ENCODE data around the gene IRAK3. TPM values are rescaled to one million over a fixed set of nuclear protein-coding genes. Genes with fewer than 3 reads are reported as not detected.
A peak's percentile ranks its signal among the peaks of the same experiment; 100 is the strongest.
"Not testable (repeated sequence)": the region's sequence is repeated elsewhere in the genome, so short reads cannot be mapped to it uniquely, and the experiment has no call there.

IRAK3 gene
- total and polyA plus RNA-seq, 7 donors, result 1.4 to 17.1 (median 9.4) TPM

DNA sequence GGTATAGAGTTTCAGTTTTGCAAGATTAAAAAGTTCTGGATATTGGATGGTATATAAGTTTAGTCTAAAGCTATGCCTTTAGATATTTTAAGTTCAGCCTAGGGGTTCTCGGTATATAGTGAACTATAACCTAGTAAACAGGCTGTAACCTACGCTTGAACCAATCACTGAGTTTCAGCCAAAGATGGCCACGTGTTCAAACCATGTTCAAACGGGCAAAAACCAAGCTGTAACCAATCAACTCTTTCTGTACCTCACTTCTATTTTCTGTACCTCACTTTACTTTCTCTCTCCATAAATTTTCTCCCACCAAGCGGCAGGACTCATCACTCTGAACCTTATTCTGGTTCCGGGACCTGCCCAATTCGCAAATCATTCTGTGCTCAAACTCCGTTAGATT is 20.6 kb upstream of the IRAK3 start:
- no peaks in the 10 kb centered on the region for H3K9me3 ChIP-seq
- no peaks in the 10 kb centered on the region for H3K27me3 ChIP-seq
- no peak for TF ChIP-seq EP300 (IDR thresholded peaks at IDR 0.05)
- TF ChIP-seq, protein P1, sequence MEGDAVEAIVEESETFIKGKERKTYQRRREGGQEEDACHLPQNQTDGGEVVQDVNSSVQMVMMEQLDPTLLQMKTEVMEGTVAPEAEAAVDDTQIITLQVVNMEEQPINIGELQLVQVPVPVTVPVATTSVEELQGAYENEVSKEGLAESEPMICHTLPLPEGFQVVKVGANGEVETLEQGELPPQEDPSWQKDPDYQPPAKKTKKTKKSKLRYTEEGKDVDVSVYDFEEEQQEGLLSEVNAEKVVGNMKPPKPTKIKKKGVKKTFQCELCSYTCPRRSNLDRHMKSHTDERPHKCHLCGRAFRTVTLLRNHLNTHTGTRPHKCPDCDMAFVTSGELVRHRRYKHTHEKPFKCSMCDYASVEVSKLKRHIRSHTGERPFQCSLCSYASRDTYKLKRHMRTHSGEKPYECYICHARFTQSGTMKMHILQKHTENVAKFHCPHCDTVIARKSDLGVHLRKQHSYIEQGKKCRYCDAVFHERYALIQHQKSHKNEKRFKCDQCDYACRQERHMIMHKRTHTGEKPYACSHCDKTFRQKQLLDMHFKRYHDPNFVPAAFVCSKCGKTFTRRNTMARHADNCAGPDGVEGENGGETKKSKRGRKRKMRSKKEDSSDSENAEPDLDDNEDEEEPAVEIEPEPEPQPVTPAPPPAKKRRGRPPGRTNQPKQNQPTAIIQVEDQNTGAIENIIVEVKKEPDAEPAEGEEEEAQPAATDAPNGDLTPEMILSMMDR (IDR thresholded peaks at IDR 0.05), result no peak
- peak overlapping the region; percentile 96 to 99 (median 98) for H3K27ac ChIP-seq
- 76 to 82% methylated on average over 8 of the region's 8 CpGs for WGBS, 2 donors
- no peak for DNase-seq
- peaks cover 0 to 21% (median 15%) of the 10 kb centered on the region in 4 donors for H3K4me1 ChIP-seq
- H3K36me3 ChIP-seq, result no peaks in the 10 kb centered on the region
- intact Hi-C loops (cut with DNase I), result loop anchor here (2.0 kb wide), 2 partner anchors 38 to 66 kb away; partner anchors contain the start of gene LLPH
- peak overlapping the region; percentile 69 to 92 (median 78) for H3K4me3 ChIP-seq

DNA sequence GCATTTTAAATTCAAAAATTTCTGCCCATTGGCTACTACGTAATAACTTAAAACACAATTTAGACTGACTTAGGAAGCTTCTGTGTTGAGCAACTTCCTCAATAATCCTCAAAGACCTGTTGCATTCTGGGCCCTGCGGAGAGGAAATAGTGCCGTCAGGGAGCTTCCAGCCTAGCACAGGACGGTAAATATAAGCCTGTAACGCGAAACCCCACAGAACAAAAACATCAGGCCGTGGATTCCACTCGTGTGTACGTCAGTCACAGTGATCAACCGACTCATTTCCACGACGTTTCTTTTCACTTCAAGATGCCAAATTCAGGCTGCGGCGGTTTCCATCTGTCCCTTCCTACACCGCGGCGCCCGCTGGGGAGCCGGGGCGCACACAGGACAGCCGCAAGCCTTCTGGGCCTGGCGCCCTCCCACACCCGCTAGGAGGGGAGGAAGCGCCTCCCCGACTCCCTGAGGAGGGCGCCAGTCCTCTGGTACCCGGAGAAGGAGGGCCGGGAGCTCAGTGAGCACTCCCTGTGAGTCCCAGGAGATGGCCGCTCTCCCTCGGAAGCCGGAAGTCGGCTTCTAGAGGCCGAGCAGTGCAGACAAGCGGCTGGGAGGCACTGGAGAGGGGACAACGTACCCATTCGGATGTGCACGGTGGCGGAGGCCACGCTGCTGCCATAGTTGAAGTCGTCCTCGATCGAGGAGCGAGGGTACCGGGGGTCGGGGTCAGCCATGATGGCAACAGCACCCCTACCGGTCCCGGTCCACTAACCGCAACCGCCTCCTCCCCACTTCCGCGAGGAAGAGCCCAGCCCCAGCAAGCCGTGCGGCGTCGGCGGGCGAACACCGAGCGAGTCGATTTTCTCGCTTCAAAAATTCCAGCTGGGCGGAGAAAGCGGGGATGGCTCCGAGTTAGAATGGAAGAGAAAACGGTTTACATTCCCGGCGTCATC is 19.5 kb upstream of the IRAK3 start, which contains the start of gene TMBIM4:
TMBIM4 (minus strand) TSS at position 776 of the 950 bp plus-strand sequence; CDS start at position 731, 45 bp downstream.
- no peaks in the 10 kb centered on the region for H3K9me3 ChIP-seq
- peak; percentile 94 for DNase-seq
- peaks cover 0 to 21% (median 15%) of the 10 kb centered on the region in 4 donors for H3K4me1 ChIP-seq
- H3K27ac ChIP-seq, result peak within 1 kb of the TSS; percentile 96 to 99 (median 98)
- TF ChIP-seq EP300 (IDR thresholded peaks at IDR 0.05) (no peak), POLR2A (IDR thresholded peaks at IDR 0.05) (peak; percentile 30 to 61), POLR2AphosphoS5 (IDR thresholded peaks at IDR 0.05) (peak; percentile 81 to 87 (median 85))
- TF ChIP-seq, protein P1 (IDR thresholded peaks at IDR 0.05), result peak; percentile 60 to 63 (median 62)
- intact Hi-C loops (cut with DNase I), result loop anchor here (1.0 to 2.0 kb wide), 3 partner anchors 39 to 133 kb away; partner anchors contain the start of genes HELB and LLPH
- no peaks in the 10 kb centered on the region for H3K36me3 ChIP-seq
- 0% methylated on average over 67 of the region's 67 CpGs for WGBS, 2 donors
- H3K27me3 ChIP-seq, result no peaks in the 10 kb centered on the region
- peak within 1 kb of the TSS; percentile 69 to 92 (median 78) for H3K4me3 ChIP-seq

DNA sequence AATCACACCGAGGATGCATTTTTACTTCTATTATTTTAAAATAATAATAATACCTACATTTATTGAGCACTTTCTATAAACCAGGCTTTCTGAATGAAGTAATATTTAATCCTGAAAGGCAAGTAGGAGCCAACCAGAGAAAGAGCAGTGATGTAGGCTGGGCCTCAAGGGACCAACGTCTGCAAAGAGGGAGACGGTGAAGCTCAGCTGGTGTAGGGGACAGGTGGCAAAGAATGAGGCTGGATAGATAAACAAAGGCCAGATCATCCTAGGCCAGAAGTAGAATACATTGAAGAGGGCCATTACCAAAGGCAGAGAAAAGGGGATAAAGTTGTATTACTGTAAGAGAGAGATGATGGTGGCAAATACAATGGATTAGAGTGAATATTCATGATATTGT is 18.4 kb upstream of the IRAK3 start:
- 87% methylated on average over 3 of the region's 3 CpGs for whole genome bisulfite sequencing, 2 donors
- intact Hi-C loops (cut with DNase I), result no loop called here
- no peak for TF ChIP-seq POLR2AphosphoS5 (IDR thresholded peaks at IDR 0.05)
- Histone ChIP-seq H3K4me3 (peak overlapping the region in 3 of 4 donors; percentile 69 to 92 (median 82)), H3K27ac (peak overlapping the region; percentile 96 to 99 (median 98)), H3K9me3 (no peaks in the 10 kb centered on the region), H3K36me3 (no peaks in the 10 kb centered on the region), H3K27me3 (no peaks in the 10 kb centered on the region), H3K4me1 (peaks cover 0 to 21% (median 15%) of the 10 kb centered on the region in 4 donors)
- DNase-seq, result no peak

DNA sequence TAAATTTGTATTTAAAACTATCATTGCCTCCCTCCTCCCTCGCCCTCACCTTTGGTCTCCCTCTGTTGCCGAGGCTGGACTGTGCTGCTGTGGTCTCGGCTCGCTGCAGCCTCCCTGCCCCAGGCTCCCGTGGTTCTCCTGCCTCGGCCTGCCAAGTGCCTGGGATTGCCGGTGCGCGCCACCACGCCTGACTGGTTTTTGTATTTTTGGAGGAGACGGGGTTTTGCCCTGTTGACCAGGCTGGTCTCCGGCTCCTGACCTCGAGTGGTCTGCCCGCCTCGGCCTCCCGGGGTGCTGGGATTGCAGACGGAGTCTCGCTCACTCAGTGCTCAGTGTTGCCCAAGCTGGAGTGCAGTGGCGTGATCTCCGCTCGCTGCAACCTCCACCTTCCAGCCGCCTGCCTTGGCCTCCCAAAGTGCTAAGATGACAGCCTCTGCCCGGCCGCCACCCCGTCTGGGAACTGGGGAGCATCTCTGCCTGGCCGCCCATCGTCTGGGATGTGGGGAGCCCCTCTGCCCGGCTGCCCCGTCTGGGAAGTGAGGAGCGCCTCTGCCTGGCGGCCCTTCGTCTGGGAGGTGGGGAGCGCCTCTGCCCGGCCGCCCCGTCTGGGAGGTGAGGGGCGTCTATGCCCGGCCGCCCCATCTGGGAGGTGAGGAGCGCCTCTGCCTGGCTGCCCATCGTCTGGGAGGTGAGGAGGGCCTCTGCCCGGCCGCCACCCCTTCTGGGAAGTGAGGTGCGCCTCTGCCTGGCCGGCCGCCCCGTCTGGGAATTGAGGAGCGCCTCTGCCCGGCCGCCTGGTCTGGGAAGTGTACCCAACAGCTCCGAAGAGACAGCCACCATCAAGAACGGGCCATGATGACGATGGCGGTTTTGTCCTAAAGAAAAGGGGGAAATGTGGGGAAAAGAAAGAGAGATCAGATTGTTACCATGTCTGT is 14.4 kb upstream of the IRAK3 start:
- intact Hi-C loops (cut with DNase I); H3K27me3 ChIP-seq; DNase-seq; H3K4me3 ChIP-seq; H3K9me3 ChIP-seq; H3K27ac ChIP-seq; H3K36me3 ChIP-seq; H3K4me1 ChIP-seq: not testable (repeated sequence)
- WGBS, 2 donors, result 96% methylated on average over 54 of the region's 54 CpGs

DNA sequence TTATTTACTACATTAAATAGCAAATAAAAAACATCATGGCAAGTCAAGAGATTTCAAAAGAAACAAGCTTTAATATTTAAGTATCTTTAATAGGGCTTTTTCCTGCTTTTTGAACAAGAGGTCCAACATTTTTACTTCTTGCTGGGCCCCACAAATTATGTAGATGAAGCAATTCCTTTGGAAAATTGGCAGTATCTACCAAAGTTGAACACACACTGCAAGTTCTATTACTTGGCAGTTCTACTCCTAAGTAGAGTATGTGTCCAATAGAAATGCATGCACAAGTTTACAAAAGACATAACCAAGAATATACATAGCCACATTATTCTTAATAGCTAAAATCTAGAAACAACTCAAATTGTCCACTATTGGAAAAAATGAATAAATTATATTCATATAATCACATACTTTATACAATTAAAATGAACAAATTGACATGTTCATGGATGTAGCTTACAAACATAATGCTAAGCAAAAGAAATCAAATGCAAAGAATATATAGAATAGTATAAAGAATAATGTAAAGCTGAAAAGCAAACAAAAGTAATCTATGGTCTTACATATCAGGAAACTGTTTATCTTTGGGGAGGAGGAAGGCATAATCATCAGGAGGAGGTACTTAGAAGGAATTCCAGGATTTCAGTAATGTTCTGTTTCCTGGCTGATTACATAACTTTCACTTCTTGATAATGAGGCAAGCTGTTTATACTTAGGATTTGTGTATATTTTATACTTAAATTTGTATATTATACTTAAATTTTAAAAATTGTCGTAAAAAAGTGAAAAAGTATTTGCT is 12.7 kb upstream of the IRAK3 start:
- Histone ChIP-seq H3K9me3 (no peaks in the 10 kb centered on the region), H3K4me3 (no peak overlapping the region), H3K27ac (no peak overlapping the region), H3K36me3 (no peaks in the 10 kb centered on the region), H3K27me3 (no peaks in the 10 kb centered on the region), H3K4me1 (no peaks in the 10 kb centered on the region)
- TF ChIP-seq, protein P1 (IDR thresholded peaks at IDR 0.05), result no peak
- no peak for TF ChIP-seq POLR2A (IDR thresholded peaks at IDR 0.05)
- no peak for TF ChIP-seq POLR2AphosphoS5 (IDR thresholded peaks at IDR 0.05)
- no peak for TF ChIP-seq EP300 (IDR thresholded peaks at IDR 0.05)
- no peak for DNase-seq
- intact Hi-C loops (cut with DNase I), result no loop called here
- WGBS, 2 donors, result 19 to 57% methylated on average over 1 of the region's 1 CpG
